Colonic mucosa (tissue), 4 donors: ENCODE results near the gene NTS. TPM values are rescaled to one million over a fixed set of nuclear protein-coding genes. Genes with fewer than 3 reads are reported as not detected.

Source experiments
- DNase-seq: peaks from one replicate; pipeline ENCODE4 v3.0.0-alpha.2; 2020
- H3K27ac ChIP-seq: fragments of 200-600 bp; one replicate; pipeline ENCODE4 v1.8.0; 2021
- H3K27me3 ChIP-seq: fragments of 200-600 bp; one replicate; pipeline ENCODE4 v1.8.0; 2021
- H3K36me3 ChIP-seq: fragments of 200-600 bp; one replicate; pipeline ENCODE4 v1.8.0; 2021
- H3K4me1 ChIP-seq: fragments of 200-600 bp; one replicate; pipeline ENCODE4 v1.8.0; 2021; ENCODE audit warnings: mild to moderate bottlenecking
- H3K4me3 ChIP-seq: fragments of 200-600 bp; one replicate; pipeline ENCODE4 v1.8.0; 2021
- H3K9ac ChIP-seq, 2 donors: one replicate each; pipeline ENCODE4 v1.7.0; 2013; ENCODE audit warnings: control low read depth in 2 of 2, low read depth in 2 of 2, low read length in 2 of 2
- H3K9me3 ChIP-seq: fragments of 200-600 bp; one replicate; pipeline ENCODE4 v1.8.0; 2021
- CTCF ChIP-seq: fragments of 200-600 bp; IDR thresholded peaks from one replicate; pipeline ENCODE4 v1.8.0; 2022; ENCODE audit warnings: antibody characterized with exemption, mild to moderate bottlenecking
- intact Hi-C: fragments of 100-400 bp; cut with DNase I; formaldehyde crosslinking; loops from one replicate; pipeline ENCODE4 v1.14.1; 2022
- total RNA-seq, 2 donors: library from RNA; stranded (reverse); fragmentation: NEBNext Ultra II Directional in 1 of 2; extraction: Animal tissue kit (Norgen Biotek cat#: 25700) in 1 of 2; gene quantifications; one replicate each; pipeline ENCODE4 v1.2.1, GENCODE V29; 2021
- donor health status: healthy.
- donor health status: DM: no; HTN: no; CAD: no.
- donor health status: DM: no; HTN: no; CAD: no.

NTS gene
- total RNA-seq, 2 donors from 2014 or later: 0.32 TPM; not detected in 1

- Histone ChIP-seq H3K36me3 (no peaks in the 10 kb centered on the region), H3K4me1 (no peaks in the 10 kb centered on the region), H3K9ac (no peak overlapping the region), H3K9me3 (no peaks in the 10 kb centered on the region), H3K4me3 (no peak overlapping the region), H3K27me3 (no peaks in the 10 kb centered on the region), H3K27ac (no peak overlapping the region)
- DNase-seq: no peak
- intact Hi-C loops: no loop called here
- TF ChIP-seq CTCF: no peak
Measured at GRCh38 chr12:85833579-85833978, 40.5 kb upstream of the NTS start.

DNA sequence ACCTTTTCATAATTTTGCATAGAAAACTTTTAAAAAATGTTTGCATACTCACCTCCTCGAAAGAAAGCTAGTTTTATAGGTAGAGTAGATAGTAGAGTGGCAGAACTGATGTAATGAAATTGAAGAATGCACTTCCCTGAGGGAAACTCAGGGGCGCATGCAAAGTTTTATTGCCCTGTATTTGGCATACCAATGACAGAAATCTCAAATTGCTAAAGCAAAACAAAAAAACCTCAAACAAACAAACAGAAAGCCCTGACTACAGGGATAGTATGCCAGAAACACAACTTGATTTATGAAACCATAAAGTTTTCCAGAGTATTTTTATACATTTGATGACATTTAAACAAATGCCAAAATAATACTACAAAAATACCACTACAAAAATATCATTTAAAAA, 39.7 kb upstream of the NTS start:
- Histone ChIP-seq H3K36me3 (no peaks in the 10 kb centered on the region), H3K9me3 (no peaks in the 10 kb centered on the region), H3K4me3 (no peak overlapping the region), H3K4me1 (no peaks in the 10 kb centered on the region), H3K27ac (no peak overlapping the region), H3K9ac (no peak overlapping the region), H3K27me3 (no peaks in the 10 kb centered on the region)
- TF ChIP-seq CTCF: no peak
- intact Hi-C loops: no loop called here
- no peak for DNase-seq

- Histone ChIP-seq H3K9me3 (no peaks in the 10 kb centered on the region), H3K4me1 (no peaks in the 10 kb centered on the region), H3K9ac (no peak overlapping the region), H3K36me3 (no peaks in the 10 kb centered on the region), H3K27me3 (no peaks in the 10 kb centered on the region), H3K27ac (no peak overlapping the region), H3K4me3 (peak overlapping the region; percentile 15)
- DNase-seq: no peak
- intact Hi-C loops: no loop called here
- TF ChIP-seq CTCF: no peak
Measured at GRCh38 chr12:85835426-85836196, 38.5 kb upstream of the NTS start.

- Histone ChIP-seq H3K36me3 (no peaks in the 10 kb centered on the region), H3K4me3 (peak within 1 kb of the TSS; percentile 15), H3K27ac (no peak within 1 kb of the TSS), H3K9ac (no peak within 1 kb of the TSS), H3K4me1 (no peaks in the 10 kb centered on the region), H3K27me3 (no peaks in the 10 kb centered on the region), H3K9me3 (no peaks in the 10 kb centered on the region)
- no peak for TF ChIP-seq CTCF
- intact Hi-C loops: no loop called here
- peak; percentile 40 for DNase-seq
Measured at GRCh38 chr12:85836197-85837090, 37.7 kb upstream of the NTS start, which contains the start of gene RASSF9. RASSF9 (minus strand) TSS chr12:85836409; CDS start chr12:85836201, 208 bp downstream.

DNA sequence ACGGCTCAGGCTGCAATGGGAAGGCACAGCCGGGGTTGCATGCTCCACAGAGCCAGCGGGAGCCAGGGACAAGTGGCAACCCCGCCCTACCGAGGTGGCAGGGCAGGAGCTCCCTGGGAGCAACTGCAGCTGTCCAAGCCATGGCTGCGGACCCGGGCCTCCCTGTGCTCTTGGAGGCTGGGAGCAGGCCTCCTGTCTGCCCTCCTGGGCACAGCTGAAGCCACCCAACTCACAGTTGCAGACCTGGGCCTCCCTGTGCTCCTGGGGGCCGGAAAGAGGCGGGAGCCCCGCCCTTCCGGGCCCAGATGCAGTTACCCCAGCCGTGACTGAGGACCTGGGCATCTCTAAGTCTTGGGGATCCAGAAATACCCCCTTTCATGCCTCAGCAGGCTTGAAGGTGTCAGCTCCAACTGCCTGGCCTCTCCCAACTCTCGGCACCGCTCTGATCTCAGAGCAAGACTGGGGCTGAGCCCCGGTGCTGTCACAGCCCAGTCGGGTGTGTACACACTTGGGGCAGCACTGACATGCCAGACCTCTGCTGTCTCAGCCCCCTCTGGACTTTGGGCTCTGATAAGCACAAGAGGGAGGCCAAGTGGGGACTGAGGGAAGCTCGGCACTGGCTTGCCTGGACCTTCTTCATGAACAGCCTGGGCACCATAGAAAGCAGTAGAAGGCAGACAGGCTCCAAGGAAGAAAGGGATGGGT, 30.3 kb upstream of the NTS start:
- no peaks in the 10 kb centered on the region for H3K27me3 ChIP-seq
- DNase-seq: no peak
- no peak overlapping the region for H3K27ac ChIP-seq
- no peaks in the 10 kb centered on the region for H3K36me3 ChIP-seq
- TF ChIP-seq CTCF: no peak
- no peak overlapping the region for H3K9ac ChIP-seq
- no peaks in the 10 kb centered on the region for H3K4me1 ChIP-seq
- intact Hi-C loops: no loop called here
- no peaks in the 10 kb centered on the region for H3K9me3 ChIP-seq
- H3K4me3 ChIP-seq: no peak overlapping the region
